ENCODE data around the gene CDK10. TPM values are rescaled to one million over a fixed set of nuclear protein-coding genes. Genes with fewer than 3 reads are reported as not detected.
"Not testable (repeated sequence)": the region's sequence is repeated elsewhere in the genome, so short reads cannot be mapped to it uniquely, and the experiment has no call there.

Gene CDK10
- total RNA-seq, 1 donor: 32.9 TPM

DNA sequence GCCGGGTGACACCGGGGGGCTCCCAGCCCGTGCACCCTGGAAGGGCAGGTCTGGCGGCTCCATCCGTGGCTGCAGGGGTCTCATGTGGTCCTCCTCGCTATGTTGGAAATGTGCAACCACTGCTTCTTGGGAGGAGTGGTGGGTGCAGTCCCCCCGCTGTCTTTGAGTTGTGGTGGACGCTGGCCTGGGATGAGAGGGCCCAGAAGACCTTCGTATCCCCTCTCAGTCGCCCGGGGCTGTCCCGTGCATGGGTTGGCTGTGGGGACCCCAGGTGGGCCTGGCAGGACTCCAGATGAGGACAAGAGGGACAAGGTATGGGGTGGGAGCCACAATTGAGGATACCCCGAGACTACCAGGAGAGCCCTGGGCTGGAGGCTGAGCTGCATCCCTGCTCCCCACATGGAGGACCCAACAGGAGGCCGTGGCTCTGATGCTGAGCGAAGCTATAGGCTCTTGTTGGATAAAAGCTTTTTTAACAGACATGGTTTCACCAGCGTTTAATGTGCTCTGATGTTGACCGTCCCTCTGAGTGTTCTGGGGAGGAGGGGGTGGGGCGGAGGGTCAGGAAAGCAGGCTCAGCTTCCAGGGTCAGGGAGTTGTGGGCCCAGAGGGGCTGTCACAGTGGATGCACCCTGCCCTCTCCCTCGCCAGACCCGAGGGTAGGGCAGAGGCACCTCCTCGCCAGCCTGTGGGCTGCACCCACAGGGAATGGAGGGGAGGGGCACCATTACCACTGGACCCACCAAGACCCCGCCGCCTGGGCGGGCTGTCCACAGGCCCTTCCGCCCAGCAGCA, 9.6 kb downstream of the CDK10 start:
- no peak for DNase-seq (ENCODE audit: low read depth)

GRCh38 chr16:89696670-89697128, 10.2 kb downstream of the CDK10 start:
- H3K4me3 ChIP-seq (ENCODE audit: low read depth, low read length): no peak overlapping the region
- TF ChIP-seq, protein P1, sequence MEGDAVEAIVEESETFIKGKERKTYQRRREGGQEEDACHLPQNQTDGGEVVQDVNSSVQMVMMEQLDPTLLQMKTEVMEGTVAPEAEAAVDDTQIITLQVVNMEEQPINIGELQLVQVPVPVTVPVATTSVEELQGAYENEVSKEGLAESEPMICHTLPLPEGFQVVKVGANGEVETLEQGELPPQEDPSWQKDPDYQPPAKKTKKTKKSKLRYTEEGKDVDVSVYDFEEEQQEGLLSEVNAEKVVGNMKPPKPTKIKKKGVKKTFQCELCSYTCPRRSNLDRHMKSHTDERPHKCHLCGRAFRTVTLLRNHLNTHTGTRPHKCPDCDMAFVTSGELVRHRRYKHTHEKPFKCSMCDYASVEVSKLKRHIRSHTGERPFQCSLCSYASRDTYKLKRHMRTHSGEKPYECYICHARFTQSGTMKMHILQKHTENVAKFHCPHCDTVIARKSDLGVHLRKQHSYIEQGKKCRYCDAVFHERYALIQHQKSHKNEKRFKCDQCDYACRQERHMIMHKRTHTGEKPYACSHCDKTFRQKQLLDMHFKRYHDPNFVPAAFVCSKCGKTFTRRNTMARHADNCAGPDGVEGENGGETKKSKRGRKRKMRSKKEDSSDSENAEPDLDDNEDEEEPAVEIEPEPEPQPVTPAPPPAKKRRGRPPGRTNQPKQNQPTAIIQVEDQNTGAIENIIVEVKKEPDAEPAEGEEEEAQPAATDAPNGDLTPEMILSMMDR (IDR thresholded peaks at IDR 0.05; ENCODE audit: insufficient read depth, low read length): no peak
- DNase-seq (ENCODE audit: low read depth): no peak

More for the DNA sequence above, 9.6 kb downstream of the CDK10 start:
- H3K4me3 ChIP-seq (ENCODE audit: low read depth, low read length): no peak overlapping the region
- TF ChIP-seq, protein P1 (IDR thresholded peaks at IDR 0.05; ENCODE audit: insufficient read depth, low read length): no peak

DNA sequence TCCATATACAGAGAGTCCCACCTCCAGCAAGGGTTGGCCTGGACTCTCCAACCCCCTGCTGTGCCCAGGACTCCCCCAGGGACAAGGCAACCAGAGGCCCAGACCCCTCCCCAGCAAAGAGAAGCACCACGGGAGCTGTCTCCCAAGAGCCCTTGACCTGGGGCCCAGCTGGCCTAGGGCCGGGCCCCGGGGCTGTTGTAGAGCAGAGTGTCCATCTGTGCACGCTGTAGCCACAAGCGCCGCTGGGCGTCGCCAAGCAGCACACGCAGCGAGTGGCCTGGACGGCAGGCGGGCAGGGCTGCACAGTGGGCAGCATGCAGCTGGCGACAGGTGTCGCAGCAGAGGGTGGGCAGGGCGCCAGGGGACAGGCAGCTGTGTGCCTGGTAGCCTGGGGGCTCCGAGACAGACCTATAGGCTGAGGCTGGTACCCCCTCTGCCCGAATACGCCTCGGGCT, 10.7 kb downstream of the CDK10 start:
- no peak for DNase-seq (ENCODE audit: low read depth)
- TF ChIP-seq, protein P1 (IDR thresholded peaks at IDR 0.05; ENCODE audit: insufficient read depth, low read length): no peak
- no peak overlapping the region for H3K4me3 ChIP-seq (ENCODE audit: low read depth, low read length)

- TF ChIP-seq, protein P1 (IDR thresholded peaks at IDR 0.05; ENCODE audit: insufficient read depth, low read length): no peak
- no peak for DNase-seq (ENCODE audit: low read depth)
- H3K4me3 ChIP-seq (ENCODE audit: low read depth, low read length): no peak overlapping the region
These were observed 11.3 kb downstream of the CDK10 start for GRCh38 chr16:89697616-89698331.

GRCh38 chr16:89698717-89699116, 12.2 kb downstream of the CDK10 start:
- not testable (repeated sequence) for DNase-seq (ENCODE audit: low read depth); H3K4me3 ChIP-seq (ENCODE audit: low read depth, low read length)

- not testable (repeated sequence) for DNase-seq (ENCODE audit: low read depth)
- peak overlapping the region; percentile 17 for H3K4me3 ChIP-seq (ENCODE audit: low read depth, low read length)
These were observed 13.2 kb downstream of the CDK10 start for GRCh38 chr16:89699629-89700099.

- DNase-seq (ENCODE audit: low read depth): peak; percentile 96
- H3K4me3 ChIP-seq (ENCODE audit: low read depth, low read length): peak overlapping the region; percentile 80
These were observed 13.7 kb downstream of the CDK10 start for GRCh38 chr16:89700100-89700648.

More at GRCh38 chr16:89700100-89700648, 13.7 kb downstream of the CDK10 start:
- TF ChIP-seq, protein P1 (IDR thresholded peaks at IDR 0.05; ENCODE audit: insufficient read depth, low read length): peak; percentile 58

All from fibroblast of the aortic adventitia (primary cell).